HepG2 (cell line): Measurements from ENCODE around the gene CAMSAP2. TPM values are rescaled to one million over a fixed set of nuclear protein-coding genes. Genes with fewer than 3 reads are reported as not detected.

Source experiments
- CENPBD1 ChIP-seq: sonication (generic); formaldehyde crosslinking; IDR thresholded peaks from 2 replicates; pipeline ENCODE4 v1.8.0; 2022; ENCODE audit warnings: missing genetic modification reagents, low read depth, mild to moderate bottlenecking, borderline replicate concordance
- DMTF1 ChIP-seq: sonication (generic); formaldehyde crosslinking; IDR thresholded peaks from 2 replicates; pipeline ENCODE4 v1.4.0; 2020; ENCODE audit warnings: mild to moderate bottlenecking, missing genetic modification reagents
- EZH2 ChIP-seq: conservative IDR thresholded peaks from 2 replicates; pipeline ENCODE4 v1.6.1; 2012; ENCODE audit warnings: mild to moderate bottlenecking, low read depth, low read length, moderate library complexity
- PAWR ChIP-seq: sonication (generic); formaldehyde crosslinking; IDR thresholded peaks from 2 replicates; pipeline ENCODE4 v1.4.0; 2020; ENCODE audit warnings: missing genetic modification reagents, mild to moderate bottlenecking, borderline replicate concordance
- RARG ChIP-seq: sonication (generic); formaldehyde crosslinking; IDR thresholded peaks from 2 replicates; pipeline ENCODE4 v1.4.0; 2020; ENCODE audit warnings: low read depth, mild to moderate bottlenecking, missing genetic modification reagents
- TFE3 ChIP-seq: IDR thresholded peaks from 2 replicates; pipeline ENCODE4 v1.6.1; 2016
- THAP7 ChIP-seq: sonication (generic); formaldehyde crosslinking; IDR thresholded peaks from 2 replicates; pipeline ENCODE4 v1.8.1; 2023; ENCODE audit warnings: mild to moderate bottlenecking, missing genetic modification reagents
- ZBTB26 ChIP-seq: IDR thresholded peaks from 2 replicates; pipeline ENCODE4 v1.6.1; 2016; ENCODE audit warnings: missing compliant biosample characterization, missing genetic modification reagents, borderline replicate concordance
- polyA plus RNA-seq, 8 experiments: library from polyadenylated mRNA; depleted of rRNA in 3 of 8; stranded (reverse) in 7 of 8; unstranded in 1 of 8; fragments of >200 nt; fragmentation: Illumina TruSeq in 4 of 8; extraction: Trizol in 4 of 8; gene quantifications; 2 replicates each; pipeline versions ENCODE4 v1.2.1 to v1.2.3, GENCODE V29; 2011 to 2016; ENCODE audit warnings: low read depth in 4 of 8, missing spikeins in 1 of 8, mixed read lengths in 1 of 8; ENCODE audit not compliant: insufficient read depth in 1 of 8
- total RNA-seq, 5 experiments: library from RNA; depleted of rRNA; stranded (reverse); fragments of >200 nt; fragmentation: Illumina TruSeq; extraction: Trizol; gene quantifications; 2 replicates each; pipeline ENCODE4 v1.2.3, GENCODE V29; 2016; ENCODE audit warnings: low read depth in 1 of 5

The CAMSAP2 gene
- total and polyA plus RNA-seq, 2 of the 13 experiments (the other 11 are each of a cell fraction or from before 2014, with no cell fraction given) = 3.4 to 8.2 TPM

GRCh38 chr1:200869376-200869752, 130.7 kb downstream of the CAMSAP2 start (continued):
- TF ChIP-seq CENPBD1 (CRISPR knock-in tag) (no peak), DMTF1 (CRISPR knock-in tag) (no peak), PAWR (no peak), TFE3 (no peak), ZBTB26 (CRISPR knock-in tag) (no peak), EZH2 (no peak), RARG (CRISPR knock-in tag) (no peak), THAP7 (CRISPR knock-in tag) (no peak)
